Motor neuron (in vitro differentiated cells): ENCODE data around the gene LRRC26. TPM values are rescaled to one million over a fixed set of nuclear protein-coding genes. Genes with fewer than 3 reads are reported as not detected.
A peak's percentile ranks its signal among the peaks of the same experiment; 100 is the strongest.

ENCODE experiments used
- ATAC-seq, 8 experiments: fragments of 200-7000 bp; cut with Tn5 transposase; replicated peaks in 6 of 8; 2 replicates each; pipeline ENCODE4 v1.8.0; 2021; ENCODE audit warnings: mild to moderate bottlenecking in 8 of 8, moderate library complexity in 8 of 8
- H3K27ac ChIP-seq, 2 donors: fragments of 250-450 bp; sonication (Bioruptor Pico); 2 replicates each; pipeline ENCODE4 v1.9.0; 2021; ENCODE audit warnings: antibody characterized with exemption in 2 of 2, mild to moderate bottlenecking in 2 of 2, moderate library complexity in 1 of 2
- H3K4me1 ChIP-seq, 2 donors: fragments of 250-450 bp; sonication (Bioruptor Pico); replicated peaks in 1 of 2; 2 replicates each; pipeline ENCODE4 v1.6.1; 2021; ENCODE audit warnings: antibody characterized with exemption in 2 of 2, mild to moderate bottlenecking in 2 of 2, moderate library complexity in 1 of 2
- H3K4me3 ChIP-seq, 5 donors: fragments of 250-450 bp; sonication (Bioruptor Pico); 2 replicates each; pipeline ENCODE4 v1.9.0; 2021; ENCODE audit warnings: antibody characterized with exemption in 5 of 5, mild to moderate bottlenecking in 5 of 5, moderate library complexity in 4 of 5
- WGBS, 10 experiments: fragments of 450-650 bp; shearing (Covaris generic); methylation state at CpG; one replicate each; pipeline ENCODE4 v1.0.0; 2022; 5-methylcytosine and 5-hydroxymethylcytosine counted together
- in situ Hi-C, 9 experiments: fragments of 400-800 bp; cut with MboI; loops; one replicate each; pipeline ENCODE4 v1.15.0; 2021; ENCODE audit warnings: low sequenced_read_pairs in 9 of 9, low pct_unique_long_range_greater_than_20kb in 2 of 9; ENCODE audit not compliant: unreplicated experiment in 9 of 9
- total RNA-seq, 8 experiments: library from RNA; unstranded; fragments of 300-600 nt; gene quantifications; 2 replicates each; pipeline versions ENCODE4 v1.2.3 to v1.2.4, GENCODE V29; 2022

The LRRC26 gene
- total RNA-seq, 8 experiments from 2014 or later, result 0.17 to 1.00 (median 0.43) TPM; not detected in 5

GRCh38 chr9:137194388-137194787, 24.5 kb upstream of the LRRC26 start:
- 80 to 100% methylated on average over 1 of the region's 16 CpGs; no CpG with 5 or more reads in 8 of the 10 experiments for WGBS, 10 experiments
- Histone ChIP-seq H3K4me1 (peaks cover 11 to 17% of the 10 kb centered on the region in 2 donors), H3K4me3 (no peak overlapping the region), H3K27ac (no peak overlapping the region)
- ATAC-seq, result peak in 1 of 8 experiments; percentile 10
- in situ Hi-C loops, result no loop called here

- no peak overlapping the region for H3K27ac ChIP-seq
- no peak overlapping the region for H3K4me3 ChIP-seq
- no peak for ATAC-seq
- peaks cover 8 to 12% of the 10 kb centered on the region in 2 donors for H3K4me1 ChIP-seq
- 80% methylated on average over 4 of the region's 14 CpGs; no CpG with 5 or more reads in 9 of the 10 experiments for WGBS, 10 experiments
- in situ Hi-C loops, result no loop called here
Observed at GRCh38 chr9:137193771-137194170, 23.9 kb upstream of the LRRC26 start.

DNA sequence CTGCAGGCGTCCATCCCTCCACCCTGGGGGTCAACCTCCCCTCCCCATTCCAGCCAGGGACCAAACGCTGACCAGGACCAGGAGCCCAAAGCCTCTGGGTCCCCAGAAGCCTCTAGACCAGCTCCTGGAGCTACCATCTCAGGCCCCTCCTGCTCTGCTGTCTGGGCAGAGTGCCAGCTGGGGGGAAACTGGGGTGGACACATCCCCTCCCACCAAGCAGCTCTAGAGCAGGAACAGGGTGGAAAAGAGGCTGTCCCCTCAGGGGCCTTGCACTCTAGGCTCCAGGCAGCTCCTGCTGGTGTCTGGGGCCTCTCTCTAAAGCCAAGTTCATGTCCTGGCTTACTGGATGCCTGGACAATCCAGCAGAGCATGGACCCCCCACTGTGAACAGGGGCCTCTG, 23.0 kb upstream of the LRRC26 start:
- in situ Hi-C loops, result no loop called here
- ATAC-seq, result no peak
- Histone ChIP-seq H3K4me1 (peaks cover 8 to 10% of the 10 kb centered on the region in 2 donors), H3K27ac (no peak overlapping the region), H3K4me3 (no peak overlapping the region)
- WGBS, 10 experiments, result no CpG with 5 or more reads among the region's 2 CpGs

DNA sequence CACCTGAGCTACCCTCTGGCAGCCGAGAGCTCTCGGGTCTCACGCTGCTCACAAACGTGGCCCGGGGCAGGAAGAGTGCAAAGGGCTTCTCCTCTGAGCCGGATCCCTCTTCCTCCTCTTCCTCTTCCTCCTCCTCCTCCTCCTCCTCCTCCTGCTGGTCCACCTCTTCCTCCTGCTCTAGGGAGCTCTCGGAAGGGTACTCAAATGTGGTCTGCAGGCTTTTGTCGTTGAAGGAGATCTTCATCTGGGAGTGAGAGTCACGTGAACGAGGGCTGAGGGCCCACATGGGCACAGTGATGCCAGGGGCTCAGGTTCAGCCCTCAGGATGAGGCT, 22.6 kb upstream of the LRRC26 start:
- H3K4me3 ChIP-seq, result no peak overlapping the region
- H3K4me1 ChIP-seq, result peaks cover 10 to 12% of the 10 kb centered on the region in 2 donors
- in situ Hi-C loops, result no loop called here
- ATAC-seq, result no peak
- H3K27ac ChIP-seq, result no peak overlapping the region
- 100% methylated on average over 1 of the region's 10 CpGs; no CpG with 5 or more reads in 7 of the 10 experiments for WGBS, 10 experiments

DNA sequence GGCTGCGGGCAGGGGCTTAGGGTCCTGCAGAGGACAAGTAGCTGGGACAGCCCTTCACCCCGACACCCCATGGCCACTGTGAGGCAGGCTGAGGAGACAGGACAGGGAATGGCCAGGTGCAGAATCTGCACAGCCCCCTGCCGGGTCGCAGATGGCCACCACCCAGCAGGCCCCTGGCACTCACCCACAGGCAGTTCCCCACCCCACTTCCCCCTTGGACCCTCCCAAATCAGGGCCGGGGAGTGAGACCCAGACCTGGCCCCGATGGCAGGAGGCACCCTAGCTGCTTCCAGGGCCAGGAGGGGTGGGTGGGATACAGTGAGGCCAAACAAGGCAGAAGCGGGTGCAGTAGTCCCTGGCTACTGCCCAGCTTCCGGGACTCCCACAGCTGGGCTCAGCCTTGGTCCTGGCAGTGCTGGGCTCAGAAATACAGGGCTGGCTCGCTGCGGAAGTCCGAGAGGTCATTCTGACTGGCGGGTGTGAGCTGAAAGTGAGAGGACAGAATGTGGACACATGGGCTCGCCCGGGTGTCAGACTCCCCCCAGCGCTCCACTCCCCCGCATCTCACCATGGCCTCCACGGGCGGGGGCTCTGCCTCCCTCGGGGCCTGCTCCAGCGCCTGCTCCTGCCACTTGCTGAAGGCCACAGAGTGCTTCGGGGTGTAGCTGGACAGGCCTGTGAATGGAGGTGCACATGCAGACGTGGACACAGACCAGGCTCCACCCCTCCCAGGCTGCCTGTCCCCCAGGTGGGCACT, 22.0 kb upstream of the LRRC26 start:
- H3K4me1 ChIP-seq, result peaks cover 15 to 17% of the 10 kb centered on the region in 2 donors
- in situ Hi-C loops, result no loop called here
- ATAC-seq, result no peak
- no peak overlapping the region for H3K4me3 ChIP-seq
- 86 to 100% (median 100%) methylated on average over 1 to 2 of the region's 22 CpGs; no CpG with 5 or more reads in 6 of the 10 experiments for WGBS, 10 experiments
- no peak overlapping the region for H3K27ac ChIP-seq

DNA sequence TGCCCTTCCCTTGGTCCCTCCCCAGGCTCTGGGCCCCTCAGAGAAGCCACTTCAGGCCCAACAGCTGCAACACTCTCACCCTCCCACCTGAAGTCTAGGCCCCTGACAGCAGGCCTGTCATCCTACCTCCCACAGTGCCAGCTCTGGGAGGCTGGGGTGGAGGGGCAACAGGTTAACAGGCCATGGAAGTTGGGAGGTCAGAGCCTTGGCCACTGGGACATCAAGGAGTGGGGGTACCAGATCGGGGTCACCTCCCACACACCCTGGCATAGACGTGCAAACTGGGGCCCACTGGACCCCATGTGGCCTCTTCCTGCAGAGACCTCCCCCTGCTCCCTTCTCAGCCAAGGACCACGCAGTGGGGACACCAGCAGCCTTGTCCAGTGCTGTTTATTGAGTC, 21.4 kb upstream of the LRRC26 start:
- 83 to 100% methylated on average over 1 of the region's 3 CpGs; no CpG with 5 or more reads in 8 of the 10 experiments for WGBS, 10 experiments
- Histone ChIP-seq H3K4me3 (no peak overlapping the region), H3K4me1 (peaks cover 17 to 20% of the 10 kb centered on the region in 2 donors), H3K27ac (no peak overlapping the region)
- ATAC-seq, result no peak
- in situ Hi-C loops, result no loop called here

- H3K4me1 ChIP-seq, result peaks cover 17 to 20% of the 10 kb centered on the region in 2 donors
- no peak overlapping the region for H3K27ac ChIP-seq
- 40 to 89% methylated on average over 1 to 3 of the region's 9 CpGs; no CpG with 5 or more reads in 8 of the 10 experiments for WGBS, 10 experiments
- in situ Hi-C loops, result no loop called here
- no peak overlapping the region for H3K4me3 ChIP-seq
- ATAC-seq, result no peak
Observed at GRCh38 chr9:137190315-137190856, 20.5 kb upstream of the LRRC26 start.

DNA sequence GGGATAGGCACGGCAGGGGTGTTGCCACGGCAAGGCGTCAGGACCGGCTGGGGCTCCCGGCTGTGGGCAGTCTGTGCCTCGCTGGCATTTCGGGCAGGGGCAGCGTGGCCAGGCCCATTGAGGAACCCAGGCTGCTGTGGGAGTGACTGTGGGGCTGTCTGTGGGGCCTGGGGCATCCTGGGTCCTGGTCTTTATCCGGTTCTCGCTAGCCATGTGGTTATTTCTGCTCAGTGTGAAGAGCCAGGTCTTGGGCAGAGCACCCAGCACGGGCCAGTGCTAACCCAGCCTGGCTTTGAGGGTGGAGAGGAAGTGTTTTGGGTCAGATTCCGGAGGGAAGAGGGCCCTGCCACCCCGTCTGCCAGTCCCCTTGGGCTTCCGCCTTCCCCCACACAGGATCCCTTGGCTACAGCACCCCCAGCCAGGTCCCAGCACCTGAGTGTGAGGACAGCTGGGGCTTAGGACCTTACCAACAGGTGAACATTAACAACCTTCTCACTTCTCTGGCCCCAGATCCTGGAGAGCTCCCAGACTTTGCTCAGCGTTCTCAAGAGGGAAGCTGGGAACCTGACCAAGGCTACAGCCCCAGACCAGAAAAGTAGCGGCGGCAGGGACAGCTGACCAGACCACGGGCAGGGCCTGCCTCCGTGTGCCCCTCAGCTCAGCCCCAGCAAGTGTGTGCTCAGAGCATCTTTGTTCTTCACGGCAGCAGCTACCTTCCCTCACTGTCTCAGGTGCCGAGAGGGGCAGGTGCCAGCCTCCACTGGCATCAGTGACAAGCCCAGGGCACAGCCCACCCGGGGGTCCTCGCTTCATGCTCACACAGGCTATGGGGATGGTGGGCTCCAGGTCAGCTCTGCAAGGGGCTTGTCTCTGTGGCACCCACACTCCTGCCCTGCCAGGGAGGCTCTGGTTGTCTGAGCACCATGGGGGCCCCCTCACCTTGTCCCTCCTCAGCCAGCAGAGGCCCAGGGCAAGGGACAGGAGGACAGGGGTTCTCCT, 19.7 kb upstream of the LRRC26 start:
- Histone ChIP-seq H3K4me1 (peaks cover 17 to 20% of the 10 kb centered on the region in 2 donors), H3K4me3 (peak overlapping the region; percentile 83 to 93 (median 90)), H3K27ac (peak overlapping the region; percentile 93 to 96)
- in situ Hi-C loops, result no loop called here
- ATAC-seq, result peak in 2 of 8 experiments; percentile 1 to 4
- 53 to 82% (median 70%) methylated on average over 2 to 7 of the region's 23 CpGs; no CpG with 5 or more reads in 5 of the 10 experiments for WGBS, 10 experiments

DNA sequence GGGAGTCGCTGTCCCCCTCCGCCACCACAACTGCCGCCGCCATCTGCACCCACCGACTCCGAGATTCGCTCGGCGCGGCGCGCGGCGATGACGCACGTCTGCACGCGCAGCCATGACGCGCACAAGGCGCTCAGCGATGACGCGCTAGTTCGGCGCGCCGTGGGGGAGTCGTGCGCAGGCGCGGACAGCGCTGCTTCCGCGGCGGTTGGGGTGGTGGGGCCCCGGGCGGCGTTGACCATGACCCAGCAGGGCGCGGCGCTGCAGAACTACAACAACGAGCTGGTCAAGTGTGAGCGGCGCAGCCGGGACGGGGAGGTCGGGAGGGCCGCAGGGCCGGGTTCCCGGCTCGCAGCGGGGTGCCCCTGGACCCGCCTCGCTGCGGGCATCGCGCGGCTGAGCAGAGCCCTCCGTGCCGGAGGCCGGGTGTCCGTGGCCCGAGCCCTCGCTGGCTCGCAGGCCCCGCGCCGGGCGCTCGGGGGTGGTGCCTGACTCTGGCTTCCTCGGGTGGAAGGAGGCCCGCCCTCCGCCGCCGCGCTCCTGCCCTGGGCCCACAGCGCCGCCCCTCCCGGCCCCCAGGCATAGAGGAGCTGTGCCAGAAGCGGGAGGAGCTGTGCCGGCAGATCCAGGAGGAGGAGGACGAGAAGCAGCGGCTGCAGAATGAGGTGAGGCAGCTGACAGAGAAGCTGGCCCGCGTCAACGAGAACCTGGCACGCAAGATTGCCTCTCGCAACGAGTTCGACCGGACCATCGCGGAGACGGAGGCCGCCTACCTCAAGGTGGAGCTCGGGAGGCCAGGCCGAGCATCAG, 18.8 kb upstream of the LRRC26 start, which contains the start of the genes ANAPC2 and SSNA1:
ANAPC2 (minus strand) TSS at position 71 of the 807 bp plus-strand sequence; CDS start at position 43, 28 bp downstream.
SSNA1 (plus strand) TSS at position 187 of the 807 bp plus-strand sequence; CDS start at position 238, 51 bp downstream.
- H3K4me1 ChIP-seq, result peaks cover 17 to 20% of the 10 kb centered on the region in 2 donors
- peak; percentile 85 to 92 (median 90) for ATAC-seq
- WGBS, 10 experiments, result 0% methylated on average over 11 of the region's 98 CpGs; no CpG with 5 or more reads in 9 of the 10 experiments
- H3K27ac ChIP-seq, result peak within 1 kb of the TSS; percentile 93 to 96
- in situ Hi-C loops, result no loop called here
- H3K4me3 ChIP-seq, result peak within 1 kb of the TSS; percentile 83 to 93 (median 90)

DNA sequence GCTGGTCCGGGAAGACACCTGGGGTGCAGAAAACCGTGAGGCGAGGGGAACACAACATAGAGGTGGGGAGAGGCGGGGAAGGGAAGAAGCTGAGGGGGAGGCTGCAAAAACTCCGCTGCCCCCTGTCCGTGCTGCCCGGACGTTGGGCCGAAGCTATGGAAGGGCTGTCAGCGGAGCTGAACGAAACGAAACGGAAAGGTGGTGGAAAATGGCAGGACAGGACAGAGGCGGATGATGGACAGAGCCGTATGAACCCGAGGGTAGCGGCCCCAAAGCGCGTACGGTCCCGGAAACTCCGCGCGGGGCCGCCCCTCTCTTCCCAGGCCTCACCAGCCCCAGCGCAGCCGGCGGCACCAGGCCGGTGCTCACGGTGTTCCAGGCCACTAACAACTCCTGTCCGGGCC, 18.2 kb upstream of the LRRC26 start:
- Histone ChIP-seq H3K27ac (peak overlapping the region; percentile 25 to 96), H3K4me1 (peaks cover 17 to 20% of the 10 kb centered on the region in 2 donors), H3K4me3 (peak overlapping the region; percentile 83 to 93 (median 90))
- WGBS, 10 experiments, result 0 to 17% (median 0%) methylated on average over 1 to 8 of the region's 31 CpGs; no CpG with 5 or more reads in 6 of the 10 experiments
- ATAC-seq, result peak in 4 of 8 experiments; percentile 1 to 8 (median 4)
- in situ Hi-C loops, result no loop called here

- ATAC-seq, result no peak
- WGBS, 10 experiments, result 60 to 100% (median 83%) methylated on average over 1 to 7 of the region's 15 CpGs; no CpG with 5 or more reads in 2 of the 10 experiments
- in situ Hi-C loops, result no loop called here
- Histone ChIP-seq H3K4me1 (peaks cover 17 to 20% of the 10 kb centered on the region in 2 donors), H3K27ac (no peak overlapping the region), H3K4me3 (peak overlapping the region; percentile 83 to 93 (median 90))
Observed at GRCh38 chr9:137187386-137187785, 17.5 kb upstream of the LRRC26 start.

DNA sequence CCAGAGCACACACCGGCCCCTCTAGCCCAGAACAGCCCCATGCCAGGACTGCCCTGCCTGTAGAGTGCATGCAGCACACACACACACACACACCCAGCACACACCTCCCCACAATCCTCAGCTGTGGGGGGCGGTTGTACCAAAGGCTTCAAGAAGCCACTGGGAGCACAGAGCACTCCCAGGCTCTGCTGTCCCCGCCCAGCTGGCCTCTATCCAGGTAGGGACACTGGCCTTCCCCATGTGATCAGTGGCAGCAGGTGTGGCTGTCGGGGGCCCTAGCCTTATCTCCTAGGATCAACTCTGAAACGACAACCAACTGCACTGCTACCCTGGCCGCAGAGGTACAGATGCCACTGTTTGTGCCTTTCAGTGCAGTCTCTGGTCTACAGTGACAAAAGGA, 16.5 kb upstream of the LRRC26 start:
- ATAC-seq, result no peak
- Histone ChIP-seq H3K4me3 (no peak overlapping the region), H3K4me1 (peaks cover 17 to 20% of the 10 kb centered on the region in 2 donors), H3K27ac (no peak overlapping the region)
- WGBS, 10 experiments, result 69 to 100% (median 88%) methylated on average over 1 to 2 of the region's 6 CpGs; no CpG with 5 or more reads in 6 of the 10 experiments
- in situ Hi-C loops, result no loop called here
